NCI-H1694 (cell line): ENCODE data around the gene CLTC.

ENCODE experiments used
- DNase-seq: peaks from one replicate; lab custom pipeline; 2025; lab: John Stamatoyannopoulos, UW

CLTC gene

DNA sequence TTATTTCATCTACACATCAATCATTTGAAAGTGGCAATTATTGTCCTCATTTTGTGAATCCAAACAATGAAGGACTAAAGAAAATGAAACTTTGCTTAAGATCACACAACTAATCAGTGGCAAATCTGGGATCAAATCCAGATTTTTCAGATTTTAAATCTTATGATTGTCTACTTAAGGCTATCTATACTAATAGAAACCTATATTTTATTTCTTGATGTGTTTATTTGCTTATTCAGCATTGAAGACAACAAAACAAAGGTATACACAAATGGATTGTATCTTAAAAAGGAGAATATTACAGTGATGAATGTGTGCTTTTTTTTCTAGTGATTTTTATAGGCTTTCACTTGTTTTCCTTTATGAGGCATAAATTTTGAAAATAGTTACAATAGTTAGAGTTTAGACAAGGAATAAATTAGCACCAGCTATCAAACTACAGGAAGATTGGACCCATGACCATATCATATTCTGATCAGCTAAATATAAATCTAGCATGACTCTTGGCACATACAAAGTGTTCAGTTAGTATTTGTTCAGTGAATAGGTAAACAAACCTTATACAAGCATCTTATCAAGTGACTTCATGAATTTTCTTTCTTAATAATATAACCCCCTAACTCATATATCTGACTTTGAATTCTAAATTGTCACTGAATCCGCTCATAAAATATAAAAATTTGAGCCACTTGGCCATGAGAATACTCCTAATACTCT is 108.3 kb downstream of the CLTC start:
- DNase-seq, result no peak

DNA sequence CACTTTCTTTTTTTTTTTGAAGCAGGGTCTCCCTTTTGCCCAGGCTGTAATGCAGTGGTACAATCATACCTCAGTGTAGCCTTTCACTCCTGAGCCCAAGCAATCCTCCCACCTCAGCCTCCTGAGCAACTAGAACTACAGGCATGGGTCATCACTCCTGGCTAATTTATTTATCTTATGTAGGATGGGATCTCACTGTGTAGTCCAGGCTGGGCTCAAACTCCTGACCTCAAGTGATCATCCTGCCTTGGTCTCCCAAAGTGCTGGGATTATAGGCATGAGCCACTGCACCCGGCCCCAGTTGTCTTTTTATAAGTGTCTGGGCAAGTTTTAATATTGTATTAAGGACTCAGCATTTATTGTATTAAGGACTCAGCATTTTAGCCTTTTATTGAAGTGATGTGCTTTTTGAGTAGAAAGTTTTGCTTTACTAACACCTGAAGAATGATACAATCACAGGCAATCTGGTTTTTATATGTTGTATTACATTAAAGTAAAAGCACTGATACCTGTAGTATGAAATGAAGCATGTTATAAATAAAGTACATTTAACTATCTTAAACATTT is 110.7 kb downstream of the CLTC start:
- no peak for DNase-seq

DNA sequence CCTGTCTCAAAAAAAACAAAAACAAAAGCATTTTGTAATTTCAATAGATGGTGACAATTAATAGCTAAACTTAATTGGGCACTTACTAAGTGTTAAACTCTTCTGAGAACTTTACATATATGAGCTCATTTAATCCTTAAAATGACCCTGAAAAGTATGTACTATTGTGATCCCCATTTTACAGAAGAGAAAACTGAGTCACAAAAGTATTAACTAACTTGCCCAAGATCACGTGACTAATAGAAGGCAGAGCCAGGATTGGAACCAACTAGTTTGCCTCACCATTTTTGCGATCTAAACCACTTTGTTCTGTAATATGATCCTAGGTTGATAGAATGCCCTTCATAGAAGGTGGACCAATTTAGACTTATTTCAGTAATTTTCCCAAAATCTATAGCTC is 114.0 kb downstream of the CLTC start:
- DNase-seq, result no peak

DNA sequence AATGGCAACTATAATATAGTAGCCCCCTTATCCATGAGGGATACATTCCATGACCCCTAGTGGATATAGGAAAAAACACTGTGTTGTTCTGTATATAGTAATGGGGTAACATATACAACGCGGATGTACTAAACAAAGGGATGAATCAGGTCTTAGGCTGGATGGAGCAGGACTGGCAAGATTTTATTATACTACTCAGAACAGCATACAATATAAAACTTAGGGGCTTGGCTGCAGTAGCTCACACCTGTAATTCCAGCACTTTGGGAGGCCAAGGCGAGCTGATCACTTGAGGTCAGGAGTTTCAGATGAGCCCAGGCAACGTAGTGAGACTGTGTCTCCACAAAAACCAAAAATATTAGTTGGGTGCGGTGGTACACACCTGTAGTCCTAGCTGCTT is 114.5 kb downstream of the CLTC start:
- DNase-seq, result no peak

DNA sequence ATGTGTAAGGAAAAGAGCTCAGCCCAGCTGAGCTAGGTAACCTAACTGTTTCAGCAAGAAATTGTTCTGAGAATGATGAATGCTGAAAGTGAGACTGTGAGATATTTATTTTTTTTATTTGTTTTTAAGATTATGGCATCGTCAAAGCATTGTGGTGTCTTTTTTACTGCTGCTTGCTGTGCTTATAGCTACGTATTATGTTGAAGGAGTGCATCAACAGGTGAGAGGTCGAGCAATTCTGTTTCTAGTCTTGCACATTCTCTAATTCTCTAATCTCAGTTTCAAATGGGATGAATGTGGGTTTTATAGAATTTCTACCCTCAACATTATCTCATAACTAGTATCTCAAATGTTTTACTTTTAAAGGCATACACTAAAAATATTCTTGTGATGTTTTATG is 117.6 kb downstream of the CLTC start:
- DNase-seq, result no peak

DNA sequence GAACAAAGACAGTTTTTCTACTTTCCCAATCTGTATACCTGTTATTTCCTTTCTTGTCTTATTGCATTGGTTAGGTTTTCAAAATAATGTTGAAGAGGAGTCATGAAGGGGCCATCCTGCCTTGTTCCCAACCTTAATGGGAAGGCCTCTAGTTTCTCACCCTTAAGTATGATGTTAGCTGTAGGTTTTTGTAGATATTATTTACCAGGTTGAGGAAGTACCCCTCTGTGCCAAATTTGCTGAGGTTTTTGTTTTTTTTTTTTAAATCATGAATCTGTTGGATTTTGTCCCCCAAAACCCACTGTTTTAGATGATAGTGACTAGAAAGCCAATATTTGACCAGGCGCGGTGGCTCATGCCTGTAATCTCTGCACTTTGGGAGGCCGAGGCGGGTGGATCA is 124.1 kb downstream of the CLTC start:
- no peak for DNase-seq

DNA sequence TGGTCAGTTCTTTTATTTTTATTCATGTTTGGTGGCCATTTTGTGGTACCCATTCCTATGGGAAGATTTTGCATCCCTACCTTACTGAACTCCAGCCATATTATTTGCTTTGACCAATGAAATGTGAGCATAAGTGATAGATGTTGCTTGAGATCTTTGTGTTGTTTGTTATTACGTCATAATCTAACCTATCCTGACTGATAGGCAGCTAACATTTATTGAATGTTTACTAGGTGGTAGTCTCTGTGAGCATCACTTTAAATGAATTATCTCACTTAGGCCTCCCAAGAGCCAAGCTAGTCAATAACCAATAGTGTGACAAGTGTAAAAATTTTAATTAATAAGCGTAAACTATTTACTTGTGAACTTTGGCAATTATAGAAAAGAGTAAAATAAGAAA is 125.3 kb downstream of the CLTC start:
- no peak for DNase-seq
